A549 (cell line): ENCODE results near the gene LMTK2.

Source experiments
- JUN ChIP-seq, 2 experiments: fragments of >200 bp; sonication (Bioruptor Twin); formaldehyde crosslinking; IDR thresholded peaks; 2 replicates in 1 of 2; 3 replicates in 1 of 2; pipeline ENCODE4 v1.6.1; 2016 to 2017
- PHF8 ChIP-seq: fragments of 200-600 bp; sonication (generic); IDR thresholded peaks from 2 replicates; pipeline ENCODE4 v1.6.1; 2016; ENCODE audit warnings: low read depth, mild to moderate bottlenecking, antibody characterized with exemption, moderate library complexity, borderline replicate concordance

- TF ChIP-seq JUN (IDR thresholded peaks at IDR 0.05) (no peak), PHF8 (no peak)
These were observed 122.8 kb downstream of the LMTK2 start for GRCh38 chr7:98229441-98229840.
